Measurements from ENCODE around the gene IL1RAPL1. TPM values are rescaled to one million over a fixed set of nuclear protein-coding genes. Genes with fewer than 3 reads are reported as not detected.

The IL1RAPL1 gene
- total and polyA plus RNA-seq, 9 of the 15 experiments (the other 6 are each of a cell fraction or from before 2014, with no cell fraction given): 0.04 to 0.07 (median 0.04) TPM; not detected in 6

DNA sequence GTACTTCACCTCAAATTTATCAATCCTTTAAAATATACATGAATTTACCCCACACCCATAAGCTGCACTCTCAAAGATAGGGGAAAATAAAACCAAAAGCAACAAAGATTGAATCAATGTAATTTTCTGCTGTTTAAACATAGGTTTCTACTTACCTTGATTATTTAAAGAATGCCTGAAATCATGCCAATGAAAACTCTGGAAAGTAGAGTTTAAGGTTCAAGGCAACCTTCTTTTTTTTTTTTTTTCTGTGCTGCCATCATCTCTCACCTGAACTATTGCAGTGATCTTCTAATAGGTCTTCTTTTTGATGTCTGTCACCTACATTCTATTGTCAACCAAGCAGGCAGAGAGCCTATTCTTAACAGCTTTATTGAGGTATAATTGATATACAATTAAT is 682.1 kb downstream of the IL1RAPL1 start (continued):
- TF ChIP-seq, protein P1, sequence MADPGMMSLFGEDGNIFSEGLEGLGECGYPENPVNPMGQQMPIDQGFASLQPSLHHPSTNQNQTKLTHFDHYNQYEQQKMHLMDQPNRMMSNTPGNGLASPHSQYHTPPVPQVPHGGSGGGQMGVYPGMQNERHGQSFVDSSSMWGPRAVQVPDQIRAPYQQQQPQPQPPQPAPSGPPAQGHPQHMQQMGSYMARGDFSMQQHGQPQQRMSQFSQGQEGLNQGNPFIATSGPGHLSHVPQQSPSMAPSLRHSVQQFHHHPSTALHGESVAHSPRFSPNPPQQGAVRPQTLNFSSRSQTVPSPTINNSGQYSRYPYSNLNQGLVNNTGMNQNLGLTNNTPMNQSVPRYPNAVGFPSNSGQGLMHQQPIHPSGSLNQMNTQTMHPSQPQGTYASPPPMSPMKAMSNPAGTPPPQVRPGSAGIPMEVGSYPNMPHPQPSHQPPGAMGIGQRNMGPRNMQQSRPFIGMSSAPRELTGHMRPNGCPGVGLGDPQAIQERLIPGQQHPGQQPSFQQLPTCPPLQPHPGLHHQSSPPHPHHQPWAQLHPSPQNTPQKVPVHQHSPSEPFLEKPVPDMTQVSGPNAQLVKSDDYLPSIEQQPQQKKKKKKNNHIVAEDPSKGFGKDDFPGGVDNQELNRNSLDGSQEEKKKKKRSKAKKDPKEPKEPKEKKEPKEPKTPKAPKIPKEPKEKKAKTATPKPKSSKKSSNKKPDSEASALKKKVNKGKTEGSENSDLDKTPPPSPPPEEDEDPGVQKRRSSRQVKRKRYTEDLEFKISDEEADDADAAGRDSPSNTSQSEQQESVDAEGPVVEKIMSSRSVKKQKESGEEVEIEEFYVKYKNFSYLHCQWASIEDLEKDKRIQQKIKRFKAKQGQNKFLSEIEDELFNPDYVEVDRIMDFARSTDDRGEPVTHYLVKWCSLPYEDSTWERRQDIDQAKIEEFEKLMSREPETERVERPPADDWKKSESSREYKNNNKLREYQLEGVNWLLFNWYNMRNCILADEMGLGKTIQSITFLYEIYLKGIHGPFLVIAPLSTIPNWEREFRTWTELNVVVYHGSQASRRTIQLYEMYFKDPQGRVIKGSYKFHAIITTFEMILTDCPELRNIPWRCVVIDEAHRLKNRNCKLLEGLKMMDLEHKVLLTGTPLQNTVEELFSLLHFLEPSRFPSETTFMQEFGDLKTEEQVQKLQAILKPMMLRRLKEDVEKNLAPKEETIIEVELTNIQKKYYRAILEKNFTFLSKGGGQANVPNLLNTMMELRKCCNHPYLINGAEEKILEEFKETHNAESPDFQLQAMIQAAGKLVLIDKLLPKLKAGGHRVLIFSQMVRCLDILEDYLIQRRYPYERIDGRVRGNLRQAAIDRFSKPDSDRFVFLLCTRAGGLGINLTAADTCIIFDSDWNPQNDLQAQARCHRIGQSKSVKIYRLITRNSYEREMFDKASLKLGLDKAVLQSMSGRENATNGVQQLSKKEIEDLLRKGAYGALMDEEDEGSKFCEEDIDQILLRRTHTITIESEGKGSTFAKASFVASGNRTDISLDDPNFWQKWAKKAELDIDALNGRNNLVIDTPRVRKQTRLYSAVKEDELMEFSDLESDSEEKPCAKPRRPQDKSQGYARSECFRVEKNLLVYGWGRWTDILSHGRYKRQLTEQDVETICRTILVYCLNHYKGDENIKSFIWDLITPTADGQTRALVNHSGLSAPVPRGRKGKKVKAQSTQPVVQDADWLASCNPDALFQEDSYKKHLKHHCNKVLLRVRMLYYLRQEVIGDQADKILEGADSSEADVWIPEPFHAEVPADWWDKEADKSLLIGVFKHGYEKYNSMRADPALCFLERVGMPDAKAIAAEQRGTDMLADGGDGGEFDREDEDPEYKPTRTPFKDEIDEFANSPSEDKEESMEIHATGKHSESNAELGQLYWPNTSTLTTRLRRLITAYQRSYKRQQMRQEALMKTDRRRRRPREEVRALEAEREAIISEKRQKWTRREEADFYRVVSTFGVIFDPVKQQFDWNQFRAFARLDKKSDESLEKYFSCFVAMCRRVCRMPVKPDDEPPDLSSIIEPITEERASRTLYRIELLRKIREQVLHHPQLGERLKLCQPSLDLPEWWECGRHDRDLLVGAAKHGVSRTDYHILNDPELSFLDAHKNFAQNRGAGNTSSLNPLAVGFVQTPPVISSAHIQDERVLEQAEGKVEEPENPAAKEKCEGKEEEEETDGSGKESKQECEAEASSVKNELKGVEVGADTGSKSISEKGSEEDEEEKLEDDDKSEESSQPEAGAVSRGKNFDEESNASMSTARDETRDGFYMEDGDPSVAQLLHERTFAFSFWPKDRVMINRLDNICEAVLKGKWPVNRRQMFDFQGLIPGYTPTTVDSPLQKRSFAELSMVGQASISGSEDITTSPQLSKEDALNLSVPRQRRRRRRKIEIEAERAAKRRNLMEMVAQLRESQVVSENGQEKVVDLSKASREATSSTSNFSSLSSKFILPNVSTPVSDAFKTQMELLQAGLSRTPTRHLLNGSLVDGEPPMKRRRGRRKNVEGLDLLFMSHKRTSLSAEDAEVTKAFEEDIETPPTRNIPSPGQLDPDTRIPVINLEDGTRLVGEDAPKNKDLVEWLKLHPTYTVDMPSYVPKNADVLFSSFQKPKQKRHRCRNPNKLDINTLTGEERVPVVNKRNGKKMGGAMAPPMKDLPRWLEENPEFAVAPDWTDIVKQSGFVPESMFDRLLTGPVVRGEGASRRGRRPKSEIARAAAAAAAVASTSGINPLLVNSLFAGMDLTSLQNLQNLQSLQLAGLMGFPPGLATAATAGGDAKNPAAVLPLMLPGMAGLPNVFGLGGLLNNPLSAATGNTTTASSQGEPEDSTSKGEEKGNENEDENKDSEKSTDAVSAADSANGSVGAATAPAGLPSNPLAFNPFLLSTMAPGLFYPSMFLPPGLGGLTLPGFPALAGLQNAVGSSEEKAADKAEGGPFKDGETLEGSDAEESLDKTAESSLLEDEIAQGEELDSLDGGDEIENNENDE (IDR thresholded peaks at IDR 0.05; ENCODE audit: low read depth, low read length): no peak
- no peak for TF ChIP-seq RFX1 (IDR thresholded peaks at IDR 0.05)
- no peak for TF ChIP-seq MTF1 (CRISPR knock-in tag; IDR thresholded peaks at IDR 0.05; ENCODE audit: borderline replicate concordance)

Data from K562 (cell line).